ENCODE measurements around the gene SCYL2. TPM values are rescaled to one million over a fixed set of nuclear protein-coding genes. Genes with fewer than 3 reads are reported as not detected.

The SCYL2 gene
- polyA plus RNA-seq, 1 donor from 2014 or later, result 101 TPM

DNA sequence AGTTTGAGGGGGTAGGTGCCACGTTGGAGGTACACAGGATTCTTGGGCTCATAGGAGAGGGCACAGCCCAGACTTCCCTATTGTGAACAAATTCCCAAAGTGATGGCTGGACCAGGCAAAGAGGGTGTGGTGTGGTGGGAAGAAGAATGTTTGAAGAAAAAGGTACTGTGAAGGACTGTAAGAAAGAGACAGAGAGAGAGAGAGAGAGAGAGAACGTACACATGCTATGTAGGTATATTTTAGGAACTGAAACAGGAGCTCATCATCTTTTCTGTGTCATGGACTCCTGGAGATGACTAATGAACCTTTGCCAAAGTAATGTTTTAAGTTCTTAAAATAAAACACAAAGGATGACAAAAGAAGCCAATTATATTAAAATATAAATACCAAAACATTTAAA is 114.4 kb downstream of the SCYL2 start:
- TF ChIP-seq MXI1 (conservative IDR thresholded peaks at IDR 0.05; ENCODE audit: poor library complexity, severe bottlenecking) (no peak), RAD21 (conservative IDR thresholded peaks at IDR 0.05) (no peak), SMC3 (conservative IDR thresholded peaks at IDR 0.05; ENCODE audit: poor library complexity) (no peak), TAF1 (IDR thresholded peaks at IDR 0.05; ENCODE audit: low read depth) (no peak), POLR2AphosphoS5 (IDR thresholded peaks at IDR 0.05) (no peak), EZH2 (IDR thresholded peaks at IDR 0.05; ENCODE audit: borderline replicate concordance, insufficient read depth, low read length, poor library complexity, severe bottlenecking) (no peak), EP300 (conservative IDR thresholded peaks at IDR 0.05; ENCODE audit: poor library complexity, severe bottlenecking) (no peak)
- TF ChIP-seq, protein P1, sequence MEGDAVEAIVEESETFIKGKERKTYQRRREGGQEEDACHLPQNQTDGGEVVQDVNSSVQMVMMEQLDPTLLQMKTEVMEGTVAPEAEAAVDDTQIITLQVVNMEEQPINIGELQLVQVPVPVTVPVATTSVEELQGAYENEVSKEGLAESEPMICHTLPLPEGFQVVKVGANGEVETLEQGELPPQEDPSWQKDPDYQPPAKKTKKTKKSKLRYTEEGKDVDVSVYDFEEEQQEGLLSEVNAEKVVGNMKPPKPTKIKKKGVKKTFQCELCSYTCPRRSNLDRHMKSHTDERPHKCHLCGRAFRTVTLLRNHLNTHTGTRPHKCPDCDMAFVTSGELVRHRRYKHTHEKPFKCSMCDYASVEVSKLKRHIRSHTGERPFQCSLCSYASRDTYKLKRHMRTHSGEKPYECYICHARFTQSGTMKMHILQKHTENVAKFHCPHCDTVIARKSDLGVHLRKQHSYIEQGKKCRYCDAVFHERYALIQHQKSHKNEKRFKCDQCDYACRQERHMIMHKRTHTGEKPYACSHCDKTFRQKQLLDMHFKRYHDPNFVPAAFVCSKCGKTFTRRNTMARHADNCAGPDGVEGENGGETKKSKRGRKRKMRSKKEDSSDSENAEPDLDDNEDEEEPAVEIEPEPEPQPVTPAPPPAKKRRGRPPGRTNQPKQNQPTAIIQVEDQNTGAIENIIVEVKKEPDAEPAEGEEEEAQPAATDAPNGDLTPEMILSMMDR (IDR thresholded peaks at IDR 0.05; ENCODE audit: poor library complexity, severe bottlenecking), result no peak
- TF ChIP-seq, protein P2, sequence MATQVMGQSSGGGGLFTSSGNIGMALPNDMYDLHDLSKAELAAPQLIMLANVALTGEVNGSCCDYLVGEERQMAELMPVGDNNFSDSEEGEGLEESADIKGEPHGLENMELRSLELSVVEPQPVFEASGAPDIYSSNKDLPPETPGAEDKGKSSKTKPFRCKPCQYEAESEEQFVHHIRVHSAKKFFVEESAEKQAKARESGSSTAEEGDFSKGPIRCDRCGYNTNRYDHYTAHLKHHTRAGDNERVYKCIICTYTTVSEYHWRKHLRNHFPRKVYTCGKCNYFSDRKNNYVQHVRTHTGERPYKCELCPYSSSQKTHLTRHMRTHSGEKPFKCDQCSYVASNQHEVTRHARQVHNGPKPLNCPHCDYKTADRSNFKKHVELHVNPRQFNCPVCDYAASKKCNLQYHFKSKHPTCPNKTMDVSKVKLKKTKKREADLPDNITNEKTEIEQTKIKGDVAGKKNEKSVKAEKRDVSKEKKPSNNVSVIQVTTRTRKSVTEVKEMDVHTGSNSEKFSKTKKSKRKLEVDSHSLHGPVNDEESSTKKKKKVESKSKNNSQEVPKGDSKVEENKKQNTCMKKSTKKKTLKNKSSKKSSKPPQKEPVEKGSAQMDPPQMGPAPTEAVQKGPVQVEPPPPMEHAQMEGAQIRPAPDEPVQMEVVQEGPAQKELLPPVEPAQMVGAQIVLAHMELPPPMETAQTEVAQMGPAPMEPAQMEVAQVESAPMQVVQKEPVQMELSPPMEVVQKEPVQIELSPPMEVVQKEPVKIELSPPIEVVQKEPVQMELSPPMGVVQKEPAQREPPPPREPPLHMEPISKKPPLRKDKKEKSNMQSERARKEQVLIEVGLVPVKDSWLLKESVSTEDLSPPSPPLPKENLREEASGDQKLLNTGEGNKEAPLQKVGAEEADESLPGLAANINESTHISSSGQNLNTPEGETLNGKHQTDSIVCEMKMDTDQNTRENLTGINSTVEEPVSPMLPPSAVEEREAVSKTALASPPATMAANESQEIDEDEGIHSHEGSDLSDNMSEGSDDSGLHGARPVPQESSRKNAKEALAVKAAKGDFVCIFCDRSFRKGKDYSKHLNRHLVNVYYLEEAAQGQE (IDR thresholded peaks at IDR 0.05; ENCODE audit: borderline replicate concordance), result no peak
- Histone ChIP-seq H4K20me1 (ENCODE audit: insufficient read depth) (no peaks in the 10 kb centered on the region), H3K9ac (ENCODE audit: low read length) (no peak overlapping the region), H3K27ac (ENCODE audit: low read length) (no peak overlapping the region), H3K9me2 (ENCODE audit: insufficient read depth, low read length) (no peaks in the 10 kb centered on the region), H3K4me2 (ENCODE audit: low read length) (no peak overlapping the region), H3F3A (ENCODE audit: insufficient read depth, low read length, poor library complexity, severe bottlenecking) (no peaks in the 10 kb centered on the region), H3K27me3 (ENCODE audit: insufficient read depth, low read depth, low read length) (peaks cover 2% of the 10 kb centered on the region), H2AFZ (ENCODE audit: low read depth, low read length) (no peak overlapping the region), H3K79me2 (replicated peaks; ENCODE audit: insufficient read depth, low read length) (no peaks in the 10 kb centered on the region), H3K9me3 (ENCODE audit: low read length) (no peaks in the 10 kb centered on the region), H3K36me3 (ENCODE audit: insufficient read depth, low read length) (no peaks in the 10 kb centered on the region), H3K4me3 (ENCODE audit: low read length) (no peak overlapping the region)

DNA sequence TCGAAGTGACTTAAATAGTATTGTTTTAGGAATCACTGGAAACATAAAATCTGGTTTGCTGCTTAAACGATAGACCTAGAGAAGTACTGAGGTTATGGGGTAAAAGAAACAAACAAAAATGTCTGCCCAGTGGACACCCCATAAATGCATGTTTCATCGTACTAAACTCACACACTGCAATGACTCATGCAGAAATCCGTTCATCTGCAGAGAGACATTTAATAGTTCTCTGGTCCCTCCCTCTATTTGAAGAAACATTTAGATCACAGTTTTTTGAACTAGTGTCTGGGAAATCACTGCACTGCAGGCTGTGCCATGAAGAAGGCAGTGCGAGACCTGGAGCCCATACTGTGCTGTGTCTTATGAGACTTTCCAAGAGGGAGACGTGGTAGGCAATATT is 115.4 kb downstream of the SCYL2 start:
- Histone ChIP-seq H3K9me3 (ENCODE audit: low read length) (no peaks in the 10 kb centered on the region), H2AFZ (ENCODE audit: low read depth, low read length) (no peak overlapping the region), H3F3A (ENCODE audit: insufficient read depth, low read length, poor library complexity, severe bottlenecking) (no peaks in the 10 kb centered on the region), H3K9me2 (ENCODE audit: insufficient read depth, low read length) (no peaks in the 10 kb centered on the region), H3K79me2 (replicated peaks; ENCODE audit: insufficient read depth, low read length) (no peaks in the 10 kb centered on the region), H3K9ac (ENCODE audit: low read length) (no peak overlapping the region), H3K36me3 (ENCODE audit: insufficient read depth, low read length) (no peaks in the 10 kb centered on the region), H3K4me3 (ENCODE audit: low read length) (no peak overlapping the region), H3K27ac (ENCODE audit: low read length) (no peak overlapping the region), H4K20me1 (ENCODE audit: insufficient read depth) (no peaks in the 10 kb centered on the region), H3K4me2 (ENCODE audit: low read length) (no peak overlapping the region), H3K27me3 (ENCODE audit: insufficient read depth, low read depth, low read length) (peaks cover 2% of the 10 kb centered on the region)
- no peak for TF ChIP-seq TAF1 (IDR thresholded peaks at IDR 0.05; ENCODE audit: low read depth)
- no peak for TF ChIP-seq EZH2 (IDR thresholded peaks at IDR 0.05; ENCODE audit: borderline replicate concordance, insufficient read depth, low read length, poor library complexity, severe bottlenecking)
- no peak for TF ChIP-seq SMC3 (conservative IDR thresholded peaks at IDR 0.05; ENCODE audit: poor library complexity)
- TF ChIP-seq, protein P2 (IDR thresholded peaks at IDR 0.05; ENCODE audit: borderline replicate concordance), result no peak
- no peak for TF ChIP-seq MXI1 (conservative IDR thresholded peaks at IDR 0.05; ENCODE audit: poor library complexity, severe bottlenecking)
- no peak for TF ChIP-seq RAD21 (conservative IDR thresholded peaks at IDR 0.05)
- no peak for TF ChIP-seq EP300 (conservative IDR thresholded peaks at IDR 0.05; ENCODE audit: poor library complexity, severe bottlenecking)
- no peak for TF ChIP-seq POLR2AphosphoS5 (IDR thresholded peaks at IDR 0.05)
- TF ChIP-seq, protein P1 (IDR thresholded peaks at IDR 0.05; ENCODE audit: poor library complexity, severe bottlenecking), result no peak
